Measurements from ENCODE around the gene PARP12. TPM values are rescaled to one million over a fixed set of nuclear protein-coding genes. Genes with fewer than 3 reads are reported as not detected.
A peak's percentile ranks its signal among the peaks of the same experiment; 100 is the strongest.

Gene PARP12
- total RNA-seq, 1 donor from 2014 or later = 58.1 TPM

GRCh38 chr7:140009735-140010134 is 53.0 kb downstream of the PARP12 start:
- H3K4me1 Mint-ChIP-seq (ENCODE audit: low read depth, unreplicated experiment) = no peaks in the 10 kb centered on the region
- Histone ChIP-seq H3K27ac (ENCODE audit: low read depth, low read length) (no peak overlapping the region), H3K4me2 (ENCODE audit: low read length) (no peak overlapping the region), H4K20me1 (ENCODE audit: insufficient read depth, low read length) (no peaks in the 10 kb centered on the region), H3K4me3 (ENCODE audit: insufficient read depth, low read depth, low read length) (no peak overlapping the region), H2AFZ (ENCODE audit: low read depth, low read length) (no peak overlapping the region), H3K36me3 (ENCODE audit: insufficient read depth, low read length) (no peaks in the 10 kb centered on the region), H3K9ac (ENCODE audit: low read length) (no peak overlapping the region), H3K27me3 (ENCODE audit: insufficient read depth, low read length) (peaks cover 24% of the 10 kb centered on the region), H3K4me1 (ENCODE audit: insufficient read depth, low read length) (no peaks in the 10 kb centered on the region), H3K79me2 (ENCODE audit: insufficient read depth, low read length) (no peaks in the 10 kb centered on the region), H3K9me3 (ENCODE audit: insufficient read depth, low read depth, low read length) (no peaks in the 10 kb centered on the region)
- no peak overlapping the region for H3K4me3 Mint-ChIP-seq (ENCODE audit: unreplicated experiment)
- peaks cover 3% of the 10 kb centered on the region for H3K9me3 Mint-ChIP-seq (ENCODE audit: unreplicated experiment)
- H3K36me3 Mint-ChIP-seq (ENCODE audit: low read depth, unreplicated experiment) = peaks cover 2% of the 10 kb centered on the region
- TF ChIP-seq CTCF (IDR thresholded peaks at IDR 0.05; ENCODE audit: insufficient read depth, low read depth, low read length) = no peak
- no peak for TF ChIP-seq EZH2 (IDR thresholded peaks at IDR 0.05; ENCODE audit: insufficient read depth, low read length)
- DNase-seq (ENCODE audit: low read depth) (no peak), FAIRE-seq (no peak)
- peaks cover 53% of the 10 kb centered on the region for H3K27me3 Mint-ChIP-seq (ENCODE audit: low read depth, unreplicated experiment)
- no peak overlapping the region for H3K27ac Mint-ChIP-seq (ENCODE audit: unreplicated experiment)

GRCh38 chr7:140008755-140009610 is 53.8 kb downstream of the PARP12 start:
- H3K4me2 ChIP-seq (ENCODE audit: low read length) = no peak overlapping the region
- H3K9ac ChIP-seq (ENCODE audit: low read length) = no peak overlapping the region
- Mint-ChIP-seq H3K9me3 (ENCODE audit: unreplicated experiment) (no peaks in the 10 kb centered on the region), H3K27me3 (ENCODE audit: low read depth, unreplicated experiment) (peaks cover 47% of the 10 kb centered on the region), H3K27ac (ENCODE audit: unreplicated experiment) (peak overlapping the region; percentile 47), H3K4me3 (ENCODE audit: unreplicated experiment) (no peak overlapping the region), H3K36me3 (ENCODE audit: low read depth, unreplicated experiment) (no peaks in the 10 kb centered on the region), H3K4me1 (ENCODE audit: low read depth, unreplicated experiment) (no peaks in the 10 kb centered on the region)
- no peaks in the 10 kb centered on the region for H3K79me2 ChIP-seq (ENCODE audit: insufficient read depth, low read length)
- H3K36me3 ChIP-seq (ENCODE audit: insufficient read depth, low read length) = no peaks in the 10 kb centered on the region
- no peaks in the 10 kb centered on the region for H3K9me3 ChIP-seq (ENCODE audit: insufficient read depth, low read depth, low read length)
- H4K20me1 ChIP-seq (ENCODE audit: insufficient read depth, low read length) = no peaks in the 10 kb centered on the region
- no peak for DNase-seq (ENCODE audit: low read depth)
- peaks cover 21% of the 10 kb centered on the region for H3K27me3 ChIP-seq (ENCODE audit: insufficient read depth, low read length)
- FAIRE-seq = no peak
- TF ChIP-seq EZH2 (IDR thresholded peaks at IDR 0.05; ENCODE audit: insufficient read depth, low read length) (no peak), CTCF (IDR thresholded peaks at IDR 0.05; ENCODE audit: insufficient read depth, low read depth, low read length) (no peak)
- no peak overlapping the region for H3K27ac ChIP-seq (ENCODE audit: low read depth, low read length)
- no peak overlapping the region for H2AFZ ChIP-seq (ENCODE audit: low read depth, low read length)
- no peak overlapping the region for H3K4me3 ChIP-seq (ENCODE audit: insufficient read depth, low read depth, low read length)
- H3K4me1 ChIP-seq (ENCODE audit: insufficient read depth, low read length) = no peaks in the 10 kb centered on the region
